Iris pigment epithelial cell (primary cell): ENCODE measurements around the gene PDPN.

Experiments
- DNase-seq: peaks from one replicate; pipeline ENCODE4 v3.0.0-alpha.2; 2011; ENCODE audit warnings: low read depth

The PDPN gene

DNA sequence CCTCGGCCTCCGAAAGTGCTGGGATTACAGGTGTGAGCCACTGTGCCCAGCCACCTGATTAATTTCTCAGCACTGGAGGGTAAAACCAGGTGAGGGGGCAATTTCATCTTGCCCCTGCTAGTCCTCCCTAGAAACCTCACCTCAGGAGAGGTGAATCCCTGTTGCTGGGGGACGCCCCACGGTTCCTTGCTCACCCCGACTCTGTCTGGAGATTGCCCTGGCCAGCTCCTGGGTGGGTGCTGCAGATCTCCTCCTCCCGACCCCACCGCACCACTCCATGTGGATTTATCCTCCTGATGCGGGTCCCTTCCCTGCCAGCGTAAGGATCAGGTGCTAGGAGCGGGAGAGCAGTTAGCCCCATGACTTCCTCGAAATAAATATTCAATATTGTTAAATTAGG lies 34.9 kb downstream of the PDPN start:
- DNase-seq, result no peak

DNA sequence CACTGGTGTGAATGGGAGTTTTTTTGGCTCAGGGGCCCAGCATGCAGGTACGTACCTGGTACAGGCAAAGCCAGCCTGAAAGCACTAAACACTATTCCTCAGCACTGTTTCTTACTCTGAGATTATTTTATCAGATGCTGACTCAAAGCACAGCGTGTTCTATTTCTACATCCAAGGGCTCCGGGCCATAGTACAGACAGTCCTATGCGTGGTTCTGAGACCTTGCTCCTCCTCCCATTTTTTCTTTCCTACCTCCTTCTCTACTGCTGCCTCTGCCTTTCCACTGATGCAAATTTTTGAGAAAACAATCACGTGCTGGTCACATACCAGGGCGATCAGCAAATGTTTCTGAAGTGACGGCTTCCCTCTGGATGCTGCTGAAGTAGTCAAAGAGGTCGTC lies 36.3 kb downstream of the PDPN start:
- peak; percentile 55 for DNase-seq

DNA sequence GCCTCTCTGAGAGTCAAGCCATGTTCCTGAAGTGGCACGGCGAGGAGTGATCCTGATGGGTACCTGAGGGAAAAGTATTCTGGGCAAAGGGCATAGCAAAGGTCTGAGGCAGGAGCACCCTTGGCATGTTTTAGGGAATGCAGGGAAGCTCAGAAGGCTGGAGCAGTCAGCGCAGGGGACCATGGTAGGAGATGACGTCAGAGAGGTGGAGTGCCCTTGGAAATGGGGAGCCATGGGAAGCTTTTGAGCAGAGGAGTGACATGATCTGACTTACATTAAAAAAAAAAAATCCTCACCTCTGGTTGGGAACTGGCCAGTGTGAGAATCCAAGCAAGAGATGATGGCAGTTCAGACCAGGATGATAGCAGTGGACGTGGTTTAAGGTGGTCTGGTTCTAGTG lies 37.2 kb downstream of the PDPN start:
- no peak for DNase-seq

DNA sequence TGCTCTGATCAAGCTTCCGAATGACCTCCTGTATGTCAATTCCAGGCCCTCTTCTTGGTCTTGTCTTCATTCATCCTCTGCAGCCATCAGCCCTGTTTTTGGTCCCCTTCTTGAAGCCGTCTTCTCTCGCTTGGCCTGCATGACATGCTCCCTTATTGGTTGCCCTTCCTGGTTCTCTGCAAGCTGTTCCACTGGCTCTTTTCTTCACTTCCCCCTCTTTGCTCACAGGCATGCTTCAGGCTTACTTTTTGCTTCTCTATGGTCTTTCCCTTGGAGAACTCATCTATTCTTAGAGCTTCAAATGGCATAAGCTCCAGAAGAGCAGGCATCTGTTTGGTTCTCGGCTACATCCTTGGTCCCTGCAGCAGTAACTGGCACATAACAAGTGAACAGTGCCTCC lies 38.8 kb downstream of the PDPN start:
- DNase-seq, result no peak

DNA sequence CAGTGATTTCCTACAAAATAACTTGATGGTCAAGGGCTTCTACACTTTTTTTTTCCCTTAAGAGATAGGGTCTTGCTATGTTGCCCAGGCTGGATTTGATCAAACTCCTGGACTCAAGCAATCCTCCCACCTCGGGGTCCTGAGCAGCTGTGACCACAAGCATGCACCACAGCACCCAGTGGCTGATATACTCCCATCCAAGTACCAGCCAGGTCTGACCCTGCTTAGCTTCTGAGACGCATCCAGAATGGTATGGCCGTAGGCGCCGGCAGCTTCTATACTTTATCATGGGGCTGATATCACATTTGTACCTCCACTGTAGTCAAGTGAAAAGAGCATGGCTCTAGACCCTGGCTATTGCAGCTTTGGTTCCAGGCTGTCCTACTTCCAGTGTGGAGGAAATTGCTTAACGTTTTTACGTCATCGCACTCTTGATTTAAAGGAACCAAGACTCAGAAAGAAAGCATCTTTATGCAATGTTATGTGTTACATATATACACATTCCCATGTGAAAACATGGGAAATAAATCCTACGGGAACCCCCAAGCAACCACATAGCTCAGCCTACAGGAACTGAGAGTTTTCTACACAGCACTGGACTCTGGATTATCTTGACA lies 39.5 kb downstream of the PDPN start:
- DNase-seq, result no peak

DNA sequence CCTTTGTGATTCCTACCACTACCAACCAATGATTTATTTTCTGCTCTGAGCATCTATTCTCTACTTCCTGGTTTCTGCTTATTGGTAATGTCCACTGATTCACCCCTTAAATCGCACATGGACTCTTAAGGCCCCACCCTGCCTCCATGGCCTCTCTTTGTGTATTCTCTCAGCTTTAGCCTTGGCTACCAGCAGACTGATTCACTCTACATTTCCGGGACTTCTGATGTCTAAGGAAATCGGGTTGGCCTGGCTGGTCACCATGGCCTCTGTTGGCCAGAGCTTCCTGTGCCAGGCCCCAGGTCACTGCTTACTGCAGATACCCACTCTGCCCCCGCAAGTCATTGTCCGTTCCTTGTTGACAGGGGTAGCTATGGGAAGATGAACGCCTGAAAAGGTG lies 40.9 kb downstream of the PDPN start:
- DNase-seq, result no peak

DNA sequence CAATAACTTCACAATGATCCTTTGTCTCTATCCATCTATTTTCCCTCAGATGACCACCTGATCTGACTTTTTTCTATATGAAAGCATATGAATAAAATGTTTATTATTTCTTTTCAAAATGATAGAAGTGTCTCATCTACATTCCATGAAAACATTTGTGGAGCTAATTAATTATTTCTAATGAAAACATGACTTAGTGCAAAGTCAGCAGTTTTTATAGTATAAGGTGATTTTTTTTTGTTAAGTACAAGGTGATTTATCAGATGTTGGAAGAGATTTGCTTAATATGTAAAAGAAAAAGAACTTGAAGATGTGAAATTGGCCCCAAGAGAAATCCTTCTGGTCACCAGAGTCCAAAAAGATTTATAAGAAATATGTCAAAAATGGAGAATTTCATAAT lies 43.5 kb downstream of the PDPN start:
- DNase-seq, result no peak

DNA sequence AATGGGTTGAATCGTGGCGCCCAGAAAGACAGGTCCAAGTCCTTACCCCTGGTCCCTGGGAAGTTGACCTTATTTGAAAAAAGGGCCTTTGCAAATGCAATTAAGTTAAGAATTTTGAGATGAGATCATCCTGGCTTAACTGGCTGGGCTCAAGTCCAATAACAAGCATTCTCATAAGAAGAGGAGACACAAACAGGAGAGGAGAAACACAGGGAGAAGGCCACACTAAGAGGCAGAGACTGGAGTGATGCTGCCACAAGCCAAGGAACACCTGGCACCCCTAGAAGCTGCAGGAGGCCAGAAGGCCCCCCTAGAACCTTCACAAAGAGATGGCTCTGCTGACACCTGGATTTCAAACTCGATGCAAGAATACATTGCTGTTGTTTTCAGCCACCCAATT lies 44.6 kb downstream of the PDPN start:
- peak; percentile 30 for DNase-seq

DNA sequence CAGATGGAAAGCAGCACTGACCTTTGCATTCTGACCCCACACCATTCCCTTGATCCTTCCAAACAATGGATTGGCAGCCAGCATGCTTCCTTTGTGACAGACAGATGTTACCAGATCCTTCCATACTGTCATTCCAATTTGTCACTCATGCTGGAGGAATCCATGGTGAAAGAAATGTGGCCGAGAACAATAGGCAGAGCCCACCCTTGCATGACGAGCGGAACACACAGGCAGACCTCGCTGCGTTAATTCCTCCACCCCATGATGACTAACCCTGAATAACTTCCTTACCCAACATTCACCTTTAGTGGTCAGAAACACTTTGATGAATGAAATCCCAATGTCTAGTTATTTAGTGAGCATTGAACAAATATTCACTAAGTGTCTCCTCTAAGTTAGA lies 45.1 kb downstream of the PDPN start:
- DNase-seq, result no peak

DNA sequence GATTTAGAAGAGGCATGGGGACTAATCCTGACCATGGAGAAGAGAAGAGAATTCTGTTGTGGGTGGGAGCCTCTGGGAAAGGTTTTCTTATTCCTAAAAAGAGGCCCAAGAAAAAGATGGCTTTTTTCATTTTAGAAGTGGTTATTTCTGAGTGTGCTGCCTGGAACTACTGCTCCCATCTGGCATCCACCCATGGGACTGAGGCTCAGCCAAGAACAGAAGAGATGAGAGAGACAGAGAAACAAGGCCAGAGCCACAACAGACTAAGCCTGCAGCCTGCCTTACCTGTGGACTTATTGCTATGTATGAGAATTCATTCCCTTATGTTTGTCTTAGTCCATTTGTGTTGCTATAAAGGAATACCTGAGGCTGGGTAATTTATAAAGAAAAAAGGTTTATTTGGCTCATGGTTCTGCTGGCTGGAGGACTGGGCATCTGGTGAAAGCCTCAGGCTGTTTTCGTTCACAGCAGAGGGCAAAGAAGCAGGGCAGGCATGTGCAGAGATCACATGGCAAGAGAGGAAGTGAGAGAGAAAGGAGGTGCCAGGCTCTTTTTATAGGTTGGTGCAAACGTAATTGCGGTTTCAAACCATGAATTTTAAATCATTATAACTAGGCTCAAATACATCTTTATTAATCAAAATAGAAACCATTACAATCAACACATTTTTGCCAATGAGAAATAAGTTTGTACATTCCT lies 58.8 kb downstream of the PDPN start:
- no peak for DNase-seq

DNA sequence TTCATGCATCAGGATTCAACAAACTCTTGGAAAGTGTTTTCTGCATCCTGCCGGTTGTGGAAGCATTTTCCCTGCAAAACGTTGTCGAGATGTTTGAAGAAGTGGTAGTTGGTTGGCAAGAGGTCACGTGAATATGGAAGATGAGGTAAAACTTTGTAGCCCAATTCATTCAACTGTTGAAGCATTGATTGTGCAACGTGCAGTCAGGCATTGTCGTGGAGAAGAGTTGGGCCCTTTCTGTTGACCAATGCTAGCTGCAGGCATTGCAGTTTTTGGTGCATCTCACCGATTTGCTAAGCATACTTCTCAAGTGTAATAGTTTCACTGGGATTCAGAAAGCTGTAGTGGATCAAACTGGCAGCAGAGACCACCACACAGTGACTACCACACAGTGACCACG lies 59.4 kb downstream of the PDPN start:
- no peak for DNase-seq

DNA sequence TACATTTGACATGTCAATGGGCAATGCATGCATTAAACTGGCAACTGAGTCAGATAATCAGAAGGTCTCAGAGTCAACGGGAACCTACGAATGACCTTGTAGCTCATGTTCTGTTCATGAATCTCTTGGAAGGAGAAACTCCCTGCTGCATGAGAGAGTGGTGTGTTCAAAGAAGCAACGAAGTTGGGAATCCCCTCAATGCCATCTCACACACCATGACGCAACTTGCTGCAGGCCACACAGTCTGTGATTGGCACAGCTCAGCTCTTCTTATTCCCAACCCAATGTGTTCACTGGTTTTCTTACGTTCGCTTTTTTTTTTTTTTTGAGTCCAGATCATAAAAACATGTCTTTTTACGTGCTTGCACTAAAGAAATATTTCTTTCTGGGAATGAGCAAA lies 62.9 kb downstream of the PDPN start:
- DNase-seq, result no peak

DNA sequence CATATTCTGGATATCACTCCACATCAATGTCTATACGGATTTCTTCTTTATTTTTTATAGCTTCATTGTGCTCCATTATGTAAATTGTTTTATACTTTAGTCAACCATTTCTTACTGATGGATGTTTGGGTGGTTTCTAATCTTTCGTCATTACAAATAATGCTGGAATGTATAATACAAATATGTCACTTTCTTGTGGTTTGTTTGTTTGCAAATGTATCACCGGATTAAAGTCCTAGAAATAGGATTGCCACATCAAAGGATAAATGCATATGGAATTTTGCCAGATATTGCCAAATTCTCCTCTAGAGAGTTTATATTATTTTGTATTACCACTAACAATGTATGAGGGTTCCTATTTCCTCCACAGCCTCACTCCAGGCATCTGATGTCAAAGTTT lies 67.6 kb downstream of the PDPN start:
- DNase-seq, result peak; percentile 81

DNA sequence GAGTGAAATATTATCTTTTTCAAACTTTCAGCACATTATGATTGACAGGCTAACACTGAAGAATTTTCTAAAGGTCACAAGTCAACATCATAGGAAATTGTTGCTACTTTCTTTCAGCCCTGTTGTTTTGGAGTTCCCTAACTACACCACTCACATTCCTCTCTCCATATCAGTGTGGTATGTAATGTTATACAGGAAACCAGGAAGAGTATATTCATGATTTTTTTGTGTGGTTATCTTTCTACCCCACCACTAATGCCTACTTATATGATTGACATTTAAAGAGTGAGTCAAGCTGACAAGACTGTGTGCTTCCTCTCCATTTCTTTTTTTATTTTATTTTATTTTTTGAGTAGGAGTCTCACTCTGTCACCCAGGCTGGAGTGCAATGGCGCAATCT lies 68.6 kb downstream of the PDPN start:
- peak; percentile 10 for DNase-seq

DNA sequence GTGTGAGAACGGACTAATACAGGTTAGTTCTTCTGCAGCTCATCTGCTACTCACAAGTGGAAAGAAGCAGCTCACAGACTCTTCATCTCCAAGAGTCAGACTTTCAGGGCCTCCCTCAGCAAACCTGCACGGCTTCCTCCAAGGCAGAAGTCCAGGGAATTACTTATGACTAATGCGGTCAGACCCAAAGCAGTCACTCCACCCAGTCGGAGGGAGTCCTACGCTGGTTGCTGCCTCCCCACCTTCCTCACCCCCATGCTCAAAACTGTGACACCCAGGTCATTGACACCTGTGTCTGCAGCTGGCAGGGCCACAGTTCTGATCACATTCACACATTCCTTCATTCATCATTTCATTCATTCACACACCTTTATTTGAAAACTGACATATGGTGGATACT lies 77.9 kb downstream of the PDPN start:
- peak; percentile 18 for DNase-seq

DNA sequence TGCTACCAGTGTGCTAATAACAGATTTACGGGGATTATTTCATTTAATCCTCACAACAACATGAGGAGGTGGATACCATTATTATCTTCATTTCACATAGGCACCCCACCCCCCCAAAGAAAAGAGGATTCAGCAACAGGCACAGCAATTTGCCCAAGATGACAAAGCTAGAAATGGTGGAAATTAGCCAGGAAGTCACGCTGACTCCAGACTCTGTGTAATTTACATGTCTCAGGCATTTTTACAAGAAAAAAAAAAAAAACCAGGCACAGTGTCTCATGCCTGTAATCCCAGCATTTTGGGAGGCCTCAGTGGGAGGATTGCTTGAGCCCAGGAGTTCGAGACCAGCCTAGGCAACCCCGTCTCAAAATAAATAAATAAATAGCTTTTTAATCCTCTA lies 78.9 kb downstream of the PDPN start:
- peak; percentile 34 for DNase-seq

DNA sequence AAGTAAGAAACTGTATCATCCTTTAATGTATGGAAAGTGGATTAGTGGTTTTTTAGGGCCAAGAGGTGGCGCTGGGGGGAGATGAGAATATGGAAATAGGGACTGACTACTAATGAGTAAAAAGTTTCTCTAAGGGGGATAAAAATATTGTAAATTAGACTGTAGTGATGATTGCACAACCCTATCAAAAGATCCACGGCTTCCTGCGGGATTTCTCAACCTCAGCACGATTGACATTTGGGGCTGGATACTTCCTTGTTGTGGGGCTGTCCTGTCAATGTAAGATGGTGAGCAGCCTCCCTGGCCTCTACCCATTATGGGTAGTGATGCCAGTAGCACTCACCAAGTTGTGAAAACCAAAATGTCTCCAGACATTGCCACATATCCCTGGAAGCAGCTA lies 80.3 kb downstream of the PDPN start:
- DNase-seq, result no peak

DNA sequence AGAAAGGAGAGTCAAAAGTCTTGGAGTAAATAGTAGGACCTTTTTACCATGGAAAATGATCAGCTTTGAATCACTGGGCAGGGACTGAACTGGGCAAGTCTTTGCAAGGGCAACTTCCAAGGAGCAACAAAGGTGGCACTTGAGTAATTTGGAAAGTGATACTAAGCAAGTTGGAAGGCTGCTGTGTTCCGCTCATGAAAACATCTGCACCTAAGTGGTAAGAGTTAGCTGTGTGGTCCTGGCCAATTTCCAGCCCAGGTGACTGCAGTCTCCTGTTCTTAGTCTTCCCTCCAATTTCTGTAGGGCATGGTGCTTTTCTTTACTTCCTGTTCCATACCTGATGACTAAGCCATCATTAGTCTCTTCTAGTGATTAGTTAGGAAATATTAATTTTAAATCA lies 80.8 kb downstream of the PDPN start:
- no peak for DNase-seq

DNA sequence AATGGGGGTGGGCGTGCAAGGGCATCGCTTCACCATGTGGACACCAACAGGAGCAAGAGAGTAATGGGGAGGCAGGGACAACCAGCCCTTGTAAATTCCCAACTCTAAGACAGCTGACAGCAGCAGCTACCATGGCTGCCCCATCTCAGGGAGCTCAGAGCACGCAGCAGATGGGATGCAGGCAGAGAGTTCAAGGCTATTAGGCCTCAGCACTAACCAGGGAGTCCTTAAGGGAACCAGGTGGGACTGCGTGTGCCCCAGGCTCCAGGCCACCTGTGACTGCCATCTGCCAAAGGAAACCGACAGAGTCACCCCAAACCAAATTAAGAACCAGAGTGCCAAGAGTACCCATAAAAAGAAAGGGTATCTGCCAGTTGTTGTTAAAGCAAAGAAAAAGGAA lies 82.7 kb downstream of the PDPN start:
- no peak for DNase-seq
